K562 (cell line): ENCODE measurements around the gene PLA2G3. TPM values are rescaled to one million over a fixed set of nuclear protein-coding genes. Genes with fewer than 3 reads are reported as not detected.

ENCODE experiments used
- ATAC-seq: fragments of 200-7000 bp; cut with Tn5 transposase; 3 replicates; pipeline ENCODE4 v1.9.1; 2020; ENCODE audit warnings: moderate library complexity
- BruUV-seq: library from RNA; stranded (reverse); fragments of 400-500 nt; replicated peaks from 2 replicates; lab custom pipeline; 2021; lab: Mats Ljungman, UMichigan
- CTCF ChIA-PET: fragments of 300-600 bp; formaldehyde crosslinking; extraction: SDS; loops from one replicate; lab custom pipeline; 2021; ENCODE audit warnings: low intra/inter-chr PET ratio; lab: Yijun Ruan, JAX
- POLR2A ChIA-PET: fragments of 300-600, 350-650 bp; sonication (Branson Sonifier 250); formaldehyde crosslinking; extraction: SDS; loops from one replicate; lab custom pipeline; 2021; ENCODE audit warnings: antibody characterized with exemption, inconsistent platforms; lab: Yijun Ruan, JAX
- DNase-seq, 4 experiments: peaks; one replicate each; pipeline versions ENCODE4 v3.0.0 to v3.0.0-alpha.2; 2011 to 2018; ENCODE audit warnings: low spot score in 3 of 4, mixed read lengths in 3 of 4; ENCODE audit errors: extremely low read depth in 1 of 4
- FAIRE-seq: peaks from 2 replicates; lab custom pipeline; 2011; peaks lifted over from hg19 to GRCh38; lab: Jason Lieb, UNC
- H2AFZ ChIP-seq: 2 replicates; pipeline ENCODE4 v1.6.0; 2011; ENCODE audit warnings: low read depth, low read length, control low read depth, inconsistent platforms
- H3K27ac ChIP-seq: fragments of 200-600 bp; 3 replicates; pipeline ENCODE4 v1.8.0; 2011; ENCODE audit warnings: low read depth, mild to moderate bottlenecking, control low read depth, inconsistent platforms, low read length, moderate library complexity, mixed read lengths; ENCODE audit errors: extremely low read depth
- H3K27me3 ChIP-seq, 2 experiments: fragments of 300-600 bp in 1 of 2; 2 replicates in 1 of 2; 3 replicates in 1 of 2; pipeline versions ENCODE4 v1.6.0 to v1.8.0; 2011; ENCODE audit warnings: inconsistent platforms in 2 of 2, low read length in 2 of 2, mild to moderate bottlenecking in 1 of 2, mixed read lengths in 1 of 2, moderate library complexity in 1 of 2; ENCODE audit not compliant: control insufficient read depth in 2 of 2, insufficient read depth in 2 of 2
- H3K36me3 ChIP-seq: fragments of 300-600 bp; 3 replicates; pipeline ENCODE4 v1.8.0; 2011; ENCODE audit warnings: mild to moderate bottlenecking, low read length, inconsistent platforms; ENCODE audit not compliant: control insufficient read depth, insufficient read depth
- H3K4me1 ChIP-seq, 2 experiments: fragments of 200-600 bp in 1 of 2; replicated peaks in 1 of 2; 2 replicates in 1 of 2; 3 replicates in 1 of 2; pipeline versions ENCODE4 v1.5.1 to v1.8.0; 2011; ENCODE audit warnings: inconsistent platforms in 2 of 2, low read length in 2 of 2, mild to moderate bottlenecking in 1 of 2, mixed read lengths in 1 of 2, moderate library complexity in 1 of 2; ENCODE audit not compliant: control insufficient read depth in 2 of 2, insufficient read depth in 2 of 2
- H3K4me2 ChIP-seq: 2 replicates; pipeline ENCODE4 v1.6.1; 2011; ENCODE audit warnings: low read length, control low read depth, inconsistent platforms, mixed read lengths; ENCODE audit not compliant: insufficient read depth
- H3K4me3 ChIP-seq: fragments of 200-600 bp; sonication (generic), shearing (Covaris generic); 2 replicates; pipeline ENCODE4 v1.5.1; 2016; ENCODE audit warnings: control low read depth, inconsistent platforms
- H3K79me2 ChIP-seq: fragments of 200-600 bp; 3 replicates; pipeline ENCODE4 v1.8.0; 2011; ENCODE audit warnings: low read length, inconsistent platforms; ENCODE audit not compliant: control insufficient read depth, insufficient read depth
- H3K9ac ChIP-seq, 2 experiments: 2 replicates each; pipeline versions ENCODE4 v1.6.0 to v1.6.1; 2011; ENCODE audit warnings: low read depth in 2 of 2, low read length in 2 of 2, control low read depth in 1 of 2, inconsistent platforms in 1 of 2, mild to moderate bottlenecking in 1 of 2, mixed read lengths in 1 of 2; ENCODE audit not compliant: insufficient read depth in 1 of 2
- H3K9me1 ChIP-seq: one replicate; pipeline ENCODE4 v1.6.0; 2011; ENCODE audit warnings: inconsistent platforms, mild to moderate bottlenecking, low read length, moderate library complexity; ENCODE audit not compliant: control insufficient read depth, insufficient read depth
- H3K9me3 ChIP-seq: replicated peaks from 2 replicates; pipeline ENCODE4 v1.5.1; 2011; ENCODE audit warnings: low read depth, low read length, inconsistent platforms; ENCODE audit not compliant: control insufficient read depth, insufficient read depth
- H4K20me1 ChIP-seq: replicated peaks from 2 replicates; pipeline ENCODE4 v1.6.1; 2011; ENCODE audit warnings: low read length, inconsistent platforms, mixed read lengths; ENCODE audit not compliant: control insufficient read depth, insufficient read depth
- MEIS2 ChIP-seq: fragments of 450-650 bp; IDR thresholded peaks from 2 replicates; pipeline ENCODE4 v1.6.1; 2014; ENCODE audit warnings: mild to moderate bottlenecking; ENCODE audit not compliant: partially characterized antibody
- ZNF518B ChIP-seq: fragments of 250-450 bp; sonication (Bioruptor Pico); IDR thresholded peaks from 2 replicates; pipeline ENCODE4 v1.5.0; 2021; ENCODE audit warnings: mild to moderate bottlenecking, moderate library complexity
- WGBS: fragments of 100-300 bp; shearing (Covaris generic); methylation state at CpG from one replicate; pipeline ENCODE4 v1.1.6; 2016; ENCODE audit warnings: low coverage, mixed read lengths; ENCODE audit not compliant: insufficient coverage; ENCODE audit errors: missing lambda C conversion rate; 5-methylcytosine and 5-hydroxymethylcytosine counted together
- in situ Hi-C: fragments of 300-500 bp; cut with MboI; formaldehyde crosslinking; loops from 4 replicates; pipeline ENCODE4 v1.15.0; 2018; ENCODE audit warnings: inconsistent platforms, mixed read lengths
- intact Hi-C: fragments of 100-400 bp; cut with micrococcal nuclease; formaldehyde crosslinking; loops from 2 replicates; pipeline ENCODE4 v1.14.2; 2022
- polyA plus RNA-seq, 8 experiments: library from polyadenylated mRNA; depleted of rRNA in 4 of 8; stranded (reverse) in 5 of 8; unstranded in 3 of 8; fragments of >200 nt; fragmentation: Nextera tagmentation in 2 of 8; fragmentation: Illumina TruSeq in 1 of 8; extraction: Ambion mirVana in 2 of 8; extraction: Trizol in 1 of 8; gene quantifications; 2 replicates each; pipeline versions ENCODE4 v1.2.1 to v1.2.3, GENCODE V29; 2011 to 2014; ENCODE audit warnings: inconsistent platforms in 1 of 8, missing spikeins in 1 of 8
- total RNA-seq, 7 experiments: library from RNA; depleted of rRNA in 6 of 7; stranded (reverse); fragments of >200 nt in 6 of 7; fragmentation: Illumina TruSeq in 2 of 7; extraction: Trizol in 2 of 7; gene quantifications; 2 replicates each; pipeline versions ENCODE4 v1.2.1 to v1.2.3, GENCODE V29; 2011 to 2021; ENCODE audit warnings: low replicate concordance in 1 of 7

Gene PLA2G3
- total and polyA plus RNA-seq, 9 of the 15 experiments (the other 6 are each of a cell fraction or from before 2014, with no cell fraction given) = 0.18 to 1.4 (median 0.64) TPM

GRCh38 chr22:31105282-31105929, 34.9 kb downstream of the PLA2G3 start:
- Histone ChIP-seq H3K9me1 (no peaks in the 10 kb centered on the region), H3K9me3 (no peaks in the 10 kb centered on the region), H3K4me2 (no peak overlapping the region)
- intact Hi-C loops = no loop called here
- TF ChIP-seq ZNF518B (no peak), MEIS2 (no peak)
- TF ChIP-seq, all 486 proteins: peak for 0
- POLR2A ChIA-PET = interaction anchor here (1.3 to 4.4 kb wide), 2 partner anchors 13 to 21 kb away, joined by 4 to 18 read pairs; no protein-coding TSS in a partner anchor
- WGBS = 63% methylated on average over 5 of the region's 11 CpGs
- no peaks in the 10 kb centered on the region for H4K20me1 ChIP-seq
- no peak for ATAC-seq
- no peaks in the 10 kb centered on the region for H3K27me3 ChIP-seq
- no peak overlapping the region for H2AFZ ChIP-seq
- H3K4me1 ChIP-seq = peaks cover 8 to 17% of the 10 kb centered on the region in 2 experiments; a peak in 4 of 5 replicates
- no peak for FAIRE-seq
- no peaks in the 10 kb centered on the region for H3K79me2 ChIP-seq
- in situ Hi-C loops = no loop called here
- H3K9ac ChIP-seq = no peak overlapping the region
- DNase-seq = no peak
- BruUV-seq = no TSS peak
- H3K4me3 ChIP-seq = no peak overlapping the region
- peaks cover 3% of the 10 kb centered on the region; the same call in 1 of the 3 replicates for H3K36me3 ChIP-seq
- CTCF ChIA-PET = no interaction called here
- no peak overlapping the region for H3K27ac ChIP-seq
